ENCODE data around the gene ADGRB2.

DNA sequence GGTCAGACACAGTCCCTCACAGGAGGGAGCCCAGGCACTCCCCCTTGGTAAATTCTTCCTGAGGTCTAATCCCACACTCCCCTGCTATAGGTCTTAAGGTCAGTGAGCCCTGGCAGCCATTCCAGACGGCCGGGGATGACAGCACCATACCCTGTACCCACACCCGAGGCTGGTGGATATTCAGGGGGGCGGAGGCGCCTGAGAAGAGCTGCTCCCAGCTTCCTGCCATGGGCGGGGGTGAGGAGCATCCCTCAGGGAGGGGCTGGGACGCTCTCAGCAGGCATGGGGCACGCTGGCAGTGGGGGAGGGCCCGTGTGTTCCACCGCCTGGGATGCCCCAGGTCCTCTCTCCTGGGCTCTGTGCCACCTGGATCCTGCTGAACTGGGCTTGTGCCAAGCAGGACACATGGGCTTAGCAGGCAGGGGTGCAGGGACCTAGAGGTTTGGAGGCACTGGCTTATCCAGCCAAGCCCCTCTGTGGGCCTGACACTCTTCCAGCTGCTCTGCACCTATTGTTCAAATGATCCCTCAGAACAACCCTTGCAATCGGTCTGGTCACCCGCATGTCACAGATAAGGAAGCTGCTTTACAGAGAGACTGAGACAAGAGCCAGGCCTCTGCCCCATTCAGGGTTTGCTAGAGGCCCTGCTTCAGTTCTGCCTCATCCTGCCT is 5.7 kb upstream of the ADGRB2 start:
- TF ChIP-seq, protein P1, sequence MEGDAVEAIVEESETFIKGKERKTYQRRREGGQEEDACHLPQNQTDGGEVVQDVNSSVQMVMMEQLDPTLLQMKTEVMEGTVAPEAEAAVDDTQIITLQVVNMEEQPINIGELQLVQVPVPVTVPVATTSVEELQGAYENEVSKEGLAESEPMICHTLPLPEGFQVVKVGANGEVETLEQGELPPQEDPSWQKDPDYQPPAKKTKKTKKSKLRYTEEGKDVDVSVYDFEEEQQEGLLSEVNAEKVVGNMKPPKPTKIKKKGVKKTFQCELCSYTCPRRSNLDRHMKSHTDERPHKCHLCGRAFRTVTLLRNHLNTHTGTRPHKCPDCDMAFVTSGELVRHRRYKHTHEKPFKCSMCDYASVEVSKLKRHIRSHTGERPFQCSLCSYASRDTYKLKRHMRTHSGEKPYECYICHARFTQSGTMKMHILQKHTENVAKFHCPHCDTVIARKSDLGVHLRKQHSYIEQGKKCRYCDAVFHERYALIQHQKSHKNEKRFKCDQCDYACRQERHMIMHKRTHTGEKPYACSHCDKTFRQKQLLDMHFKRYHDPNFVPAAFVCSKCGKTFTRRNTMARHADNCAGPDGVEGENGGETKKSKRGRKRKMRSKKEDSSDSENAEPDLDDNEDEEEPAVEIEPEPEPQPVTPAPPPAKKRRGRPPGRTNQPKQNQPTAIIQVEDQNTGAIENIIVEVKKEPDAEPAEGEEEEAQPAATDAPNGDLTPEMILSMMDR (conservative IDR thresholded peaks at IDR 0.05; ENCODE audit: low read length): no peak
- TF ChIP-seq EZH2phosphoT487 (IDR thresholded peaks at IDR 0.05; ENCODE audit: borderline replicate concordance): no peak

Measured in Loucy (cell line).